ENCODE data around the gene ERP44. TPM values are rescaled to one million over a fixed set of nuclear protein-coding genes. Genes with fewer than 3 reads are reported as not detected.
"Not testable (repeated sequence)": the region's sequence is repeated elsewhere in the genome, so short reads cannot be mapped to it uniquely, and the experiment has no call there.

Gene ERP44
- total RNA-seq, 1 donor from 2014 or later: 16.0 TPM

- DNase-seq (ENCODE audit: low spot score) (no peak), ATAC-seq (no peak)
Measured at GRCh38 chr9:100020121-100020795, 78.5 kb downstream of the ERP44 start.

GRCh38 chr9:100019541-100019940 lies 79.3 kb downstream of the ERP44 start:
- DNase-seq (ENCODE audit: low spot score) (no peak), ATAC-seq (no peak)

GRCh38 chr9:100014846-100015245 lies 84.0 kb downstream of the ERP44 start:
- ATAC-seq (no peak), DNase-seq (ENCODE audit: low spot score) (no peak)

- ATAC-seq: no peak
- no peak for DNase-seq (ENCODE audit: low spot score)
Measured at GRCh38 chr9:100013573-100013972, 85.2 kb downstream of the ERP44 start.

GRCh38 chr9:100012279-100012678 lies 86.5 kb downstream of the ERP44 start:
- no peak for ATAC-seq

GRCh38 chr9:100011062-100011681 lies 87.6 kb downstream of the ERP44 start:
- DNase-seq (ENCODE audit: low spot score) (no peak), ATAC-seq (peak; percentile 80)

More at GRCh38 chr9:100012279-100012678, 86.5 kb downstream of the ERP44 start:
- DNase-seq (ENCODE audit: low spot score): no peak

GRCh38 chr9:99999797-100000196 lies 99.0 kb downstream of the ERP44 start:
- ATAC-seq: no peak
- DNase-seq (ENCODE audit: low spot score): no peak

GRCh38 chr9:99998866-99999265 lies 99.9 kb downstream of the ERP44 start:
- ATAC-seq (no peak), DNase-seq (ENCODE audit: low spot score) (no peak)

GRCh38 chr9:99998266-99998665 lies 100.5 kb downstream of the ERP44 start:
- ATAC-seq (no peak), DNase-seq (ENCODE audit: low spot score) (no peak)

GRCh38 chr9:99990508-99990907 lies 108.3 kb downstream of the ERP44 start:
- DNase-seq (ENCODE audit: low spot score); ATAC-seq: not testable (repeated sequence)

GRCh38 chr9:99986642-99987041 lies 112.2 kb downstream of the ERP44 start:
- DNase-seq (ENCODE audit: low spot score): no peak
- no peak for ATAC-seq

GRCh38 chr9:99980598-99980997 lies 118.2 kb downstream of the ERP44 start:
- DNase-seq (ENCODE audit: low spot score) (no peak), ATAC-seq (no peak)

- ATAC-seq (no peak), DNase-seq (ENCODE audit: low spot score) (no peak)
Measured at GRCh38 chr9:99978221-99978620, 120.6 kb downstream of the ERP44 start.

- ATAC-seq: no peak
- DNase-seq (ENCODE audit: low spot score): no peak
Measured at GRCh38 chr9:99977033-99977792, 121.6 kb downstream of the ERP44 start.

GRCh38 chr9:99973455-99973854 lies 125.3 kb downstream of the ERP44 start:
- ATAC-seq: no peak
- no peak for DNase-seq (ENCODE audit: low spot score)

- no peak for ATAC-seq
Measured at GRCh38 chr9:99971410-99971809, 127.4 kb downstream of the ERP44 start.

GRCh38 chr9:99970481-99970880 lies 128.3 kb downstream of the ERP44 start:
- no peak for ATAC-seq
- DNase-seq (ENCODE audit: low spot score): no peak

More at GRCh38 chr9:99971410-99971809, 127.4 kb downstream of the ERP44 start:
- no peak for DNase-seq (ENCODE audit: low spot score)

- ATAC-seq (no peak), DNase-seq (ENCODE audit: low spot score) (no peak)
Measured at GRCh38 chr9:99967457-99967856, 131.3 kb downstream of the ERP44 start.

- ATAC-seq (no peak), DNase-seq (ENCODE audit: low spot score) (no peak)
Measured at GRCh38 chr9:99966716-99967115, 132.1 kb downstream of the ERP44 start.

- DNase-seq (ENCODE audit: low spot score) (no peak), ATAC-seq (no peak)
Measured at GRCh38 chr9:99966001-99966400, 132.8 kb downstream of the ERP44 start.

- no peak for DNase-seq (ENCODE audit: low spot score)
- ATAC-seq: no peak
Measured at GRCh38 chr9:99964336-99964735, 134.5 kb downstream of the ERP44 start.
